GM21576 (cell line): ENCODE data around the gene AAK1.
"Not testable (repeated sequence)": the region's sequence is repeated elsewhere in the genome, so short reads cannot be mapped to it uniquely, and the experiment has no call there.

Source experiments
- ATAC-seq: cut with Tn5 transposase; IDR thresholded peaks from one replicate; pipeline ENCODE4 v1.9.1; 2021; ENCODE audit warnings: mild to moderate bottlenecking, moderate library complexity; ENCODE audit not compliant: unreplicated experiment

Gene AAK1

DNA sequence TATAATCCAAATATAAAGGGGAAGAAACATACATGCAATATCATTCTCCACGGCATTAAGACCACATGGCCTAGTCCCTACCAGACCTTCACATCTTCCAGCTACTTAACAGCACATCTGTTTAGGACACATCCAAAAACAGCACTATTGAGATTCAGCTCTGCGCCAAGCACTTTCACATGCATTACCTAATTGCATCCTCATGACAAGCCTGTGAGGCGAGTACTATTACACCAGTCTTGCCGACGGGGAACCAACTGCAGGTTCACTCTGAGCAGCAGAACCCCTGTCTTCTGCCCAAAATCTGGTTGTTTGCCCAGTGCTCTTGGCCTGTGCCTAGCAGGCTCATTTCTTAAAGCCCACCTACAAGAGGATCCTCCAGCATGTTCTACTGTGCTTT is 66.7 kb downstream of the AAK1 start:
- no peak for ATAC-seq

DNA sequence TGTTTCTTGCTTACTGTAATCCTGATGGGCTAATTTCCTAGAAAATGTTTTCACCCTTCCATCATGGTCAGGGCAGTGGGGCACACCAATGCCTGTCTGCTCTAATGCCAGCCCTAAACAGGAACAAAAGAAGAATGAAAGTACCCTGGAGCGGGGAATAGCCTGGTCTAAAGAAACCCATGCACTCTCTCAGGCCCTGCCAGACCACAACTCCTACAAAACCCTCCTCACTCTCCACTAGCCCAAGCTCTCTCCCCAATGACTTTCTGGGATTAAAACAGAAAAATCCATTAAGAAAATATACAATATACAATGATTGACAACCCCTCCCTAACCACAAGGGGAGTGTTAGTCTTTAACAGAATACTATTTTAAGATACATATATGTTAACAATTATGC is 67.6 kb downstream of the AAK1 start:
- ATAC-seq: no peak

DNA sequence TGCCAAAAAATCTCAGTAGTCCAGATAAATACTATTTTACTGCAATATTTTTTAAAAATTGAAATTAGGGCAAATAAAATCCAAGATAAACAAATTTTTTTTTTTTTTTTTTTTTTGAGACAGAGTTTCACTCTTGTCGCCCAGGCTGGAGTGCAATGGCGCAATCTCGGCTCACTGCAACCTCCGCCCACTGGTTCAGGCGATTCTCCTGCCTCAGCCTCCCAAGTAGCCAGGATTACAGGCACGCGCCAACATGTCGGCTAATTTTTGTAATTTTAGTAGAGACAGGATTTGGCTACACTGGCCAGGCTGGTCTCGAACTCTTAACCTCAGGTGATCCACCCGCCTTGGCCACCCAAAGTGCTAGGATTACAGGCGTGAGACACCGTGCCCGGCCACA is 68.2 kb downstream of the AAK1 start:
- ATAC-seq: not testable (repeated sequence)

DNA sequence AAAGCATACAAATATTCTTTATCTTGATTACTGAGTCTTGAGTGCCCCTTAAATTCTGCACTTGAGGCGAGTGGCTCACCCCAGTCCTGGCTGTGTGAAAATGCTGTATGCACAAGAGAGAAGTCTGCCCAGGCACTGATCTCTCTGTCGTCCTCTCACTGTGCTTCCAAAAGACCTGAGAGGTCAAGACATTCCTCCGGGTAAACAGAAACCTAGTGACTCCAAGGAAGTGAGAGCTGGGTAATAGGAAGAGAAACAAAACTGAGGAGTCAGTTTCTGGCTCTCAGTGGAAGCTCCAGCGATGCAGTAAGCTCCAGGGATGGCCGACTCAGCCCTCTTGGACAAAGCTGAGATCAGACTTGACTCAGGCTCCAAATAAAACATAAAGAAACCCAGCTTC is 70.9 kb downstream of the AAK1 start:
- no peak for ATAC-seq

DNA sequence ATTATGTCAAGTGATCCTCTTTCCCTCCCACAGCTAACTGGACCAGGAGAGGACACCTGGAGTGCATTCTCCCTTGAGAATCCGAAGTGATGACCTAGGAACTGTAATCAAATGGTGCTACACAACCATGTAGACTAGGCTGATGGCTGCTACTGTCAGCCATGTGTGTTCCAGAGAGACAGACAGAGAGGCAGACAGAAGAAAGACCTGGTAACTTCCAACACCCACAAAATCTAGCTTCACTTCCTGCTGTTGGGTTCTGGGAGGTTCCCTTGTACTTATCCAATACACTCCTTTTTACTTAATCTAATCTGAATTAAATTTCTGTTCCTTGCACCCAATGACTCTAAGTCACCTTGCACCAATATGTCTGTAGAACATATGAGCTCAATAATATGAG is 72.3 kb downstream of the AAK1 start:
- ATAC-seq: no peak

DNA sequence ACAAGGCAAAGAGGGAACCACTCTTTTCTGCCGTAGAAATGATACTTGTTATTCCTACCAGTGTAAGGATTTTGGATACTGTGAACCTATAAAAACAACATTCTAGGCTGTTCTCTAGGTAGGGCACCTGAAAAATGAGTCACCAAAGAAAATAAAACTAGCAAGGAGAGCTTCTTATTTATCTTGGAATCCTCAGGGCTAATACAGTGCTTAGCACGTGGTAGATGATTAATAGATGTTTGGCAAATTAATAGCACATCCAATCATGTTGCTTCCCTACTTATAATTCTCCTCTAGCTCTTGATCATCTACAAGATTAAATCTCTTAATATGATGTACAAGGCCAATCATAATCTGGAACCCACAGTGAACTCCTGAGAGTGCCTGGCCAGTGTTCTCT is 73.1 kb downstream of the AAK1 start:
- ATAC-seq: no peak

DNA sequence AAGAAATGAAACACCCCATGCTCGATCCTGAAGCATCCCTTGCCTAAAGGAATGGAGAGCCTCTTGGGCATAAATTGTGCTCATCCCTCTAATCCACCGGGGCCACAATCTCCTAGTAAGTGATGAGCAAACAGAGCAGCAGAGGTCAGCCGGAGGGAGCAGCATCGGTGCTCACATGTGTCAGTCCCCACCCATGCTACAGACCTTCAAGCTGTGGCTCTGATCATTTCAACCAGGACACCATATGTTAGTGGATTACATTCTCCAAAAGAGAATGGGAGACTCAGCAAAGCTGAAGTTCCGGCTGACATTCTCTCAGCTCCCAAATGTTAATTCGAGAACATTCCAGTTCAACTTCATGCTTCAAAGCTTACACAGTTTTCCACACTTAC is 75.6 kb downstream of the AAK1 start:
- no peak for ATAC-seq

DNA sequence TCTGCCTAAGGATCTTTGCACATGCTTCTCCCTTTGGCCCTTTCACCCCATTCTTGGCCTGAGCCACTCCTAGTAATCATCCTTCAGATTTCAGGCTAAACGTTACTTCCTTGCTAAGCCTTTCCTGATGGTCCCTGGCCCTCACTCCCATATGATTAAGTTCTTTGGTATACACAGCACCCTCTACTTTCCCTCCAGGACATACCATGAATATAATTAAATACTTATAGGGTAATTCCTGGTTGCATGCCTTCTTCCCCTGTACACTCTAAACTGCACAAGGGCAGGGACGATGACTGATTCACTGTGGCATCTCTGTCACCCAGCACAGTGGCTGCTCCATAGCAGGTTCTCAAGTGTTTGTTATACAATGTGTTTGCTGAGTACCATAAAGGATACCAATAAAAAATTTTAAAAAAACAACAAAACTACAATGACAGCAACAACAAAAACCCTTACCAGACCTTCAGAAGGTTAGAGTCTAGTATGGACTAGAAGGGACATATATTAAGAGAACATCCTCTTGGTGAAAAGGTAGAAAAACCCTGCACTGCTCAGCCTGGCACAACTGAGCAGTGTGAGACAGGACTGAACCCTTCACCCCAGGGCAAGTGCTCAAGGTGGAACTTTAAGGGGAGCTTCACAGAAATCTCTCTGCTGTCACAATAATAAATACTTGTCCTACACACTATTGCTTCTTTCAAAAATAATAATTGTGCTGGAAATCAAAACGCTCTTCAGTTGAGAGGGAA is 76.2 kb downstream of the AAK1 start:
- no peak for ATAC-seq

DNA sequence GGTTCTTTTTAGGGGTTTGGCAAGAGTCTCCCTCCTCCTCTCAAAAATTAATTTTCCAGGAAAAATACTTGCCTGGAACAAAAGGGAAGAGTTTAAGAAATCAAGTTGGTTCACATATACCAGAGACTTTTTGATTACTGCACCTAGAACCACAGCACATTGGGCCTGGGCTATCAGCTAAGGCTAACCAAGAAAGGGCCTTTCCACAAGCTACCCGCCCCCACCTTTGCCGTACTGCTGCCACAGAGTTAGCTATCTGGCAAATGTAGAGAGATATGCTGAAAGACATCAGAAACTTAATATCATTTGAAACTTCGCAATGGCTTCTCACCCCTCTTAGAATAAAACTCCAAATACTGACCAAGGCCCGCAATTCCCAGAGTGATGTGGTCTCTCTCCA is 76.9 kb downstream of the AAK1 start:
- ATAC-seq: no peak

DNA sequence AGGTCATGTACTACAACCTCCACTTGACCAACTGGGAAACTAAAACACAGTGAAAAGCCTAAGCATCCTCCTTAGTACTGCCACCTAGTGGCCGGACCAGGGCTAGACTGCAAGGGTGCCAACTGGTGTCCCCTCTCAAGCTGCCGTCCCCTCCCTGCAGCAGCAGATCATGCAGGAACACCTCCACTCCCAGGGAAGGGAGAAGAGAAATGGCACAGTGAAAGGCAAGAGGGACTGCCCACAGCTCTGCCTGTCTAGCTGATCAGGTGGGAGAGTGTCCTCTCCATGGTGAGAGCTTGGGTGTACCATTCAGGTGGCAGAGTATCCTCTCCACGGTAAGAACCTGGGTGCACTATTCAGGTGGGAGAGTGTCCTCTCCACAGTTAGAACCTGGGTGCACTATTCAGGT is 78.1 kb downstream of the AAK1 start:
- no peak for ATAC-seq

DNA sequence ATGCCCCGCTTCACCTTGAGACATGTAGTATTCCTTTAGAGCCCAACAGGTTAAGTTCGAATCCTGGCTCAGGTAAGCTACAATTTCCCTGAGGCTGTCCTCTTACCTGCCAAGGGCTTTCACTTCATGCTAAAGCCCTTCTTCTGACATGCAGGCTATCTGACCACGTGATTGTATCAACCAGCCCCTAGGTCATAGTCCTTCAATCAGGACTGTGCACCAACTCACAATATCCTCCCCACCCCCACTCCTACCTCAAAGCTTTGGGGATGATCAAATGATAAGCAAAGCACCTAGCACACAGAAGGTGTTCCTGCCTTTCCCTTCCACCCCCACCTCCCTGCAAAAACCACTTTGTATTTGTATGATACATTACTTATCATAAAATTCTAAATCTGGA is 78.9 kb downstream of the AAK1 start:
- no peak for ATAC-seq

DNA sequence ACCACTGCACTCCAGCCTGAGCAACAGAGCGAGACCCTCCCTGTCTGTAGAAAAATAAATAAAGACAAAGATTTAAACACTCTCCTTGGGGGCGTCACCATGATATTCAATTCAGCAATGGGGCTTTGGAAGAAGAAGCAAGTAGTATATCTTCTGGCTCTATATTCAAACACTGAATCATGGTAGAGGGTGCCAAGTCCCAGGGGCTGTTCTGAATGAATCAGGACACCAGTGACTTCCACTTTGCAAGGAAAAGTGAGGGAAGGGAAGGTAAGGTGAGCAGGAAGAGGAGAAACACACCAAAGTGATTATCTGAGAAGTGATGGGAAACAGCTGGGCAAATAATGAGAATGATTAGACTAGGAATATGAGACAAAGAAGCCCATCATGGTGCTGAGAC is 80.5 kb downstream of the AAK1 start:
- no peak for ATAC-seq

DNA sequence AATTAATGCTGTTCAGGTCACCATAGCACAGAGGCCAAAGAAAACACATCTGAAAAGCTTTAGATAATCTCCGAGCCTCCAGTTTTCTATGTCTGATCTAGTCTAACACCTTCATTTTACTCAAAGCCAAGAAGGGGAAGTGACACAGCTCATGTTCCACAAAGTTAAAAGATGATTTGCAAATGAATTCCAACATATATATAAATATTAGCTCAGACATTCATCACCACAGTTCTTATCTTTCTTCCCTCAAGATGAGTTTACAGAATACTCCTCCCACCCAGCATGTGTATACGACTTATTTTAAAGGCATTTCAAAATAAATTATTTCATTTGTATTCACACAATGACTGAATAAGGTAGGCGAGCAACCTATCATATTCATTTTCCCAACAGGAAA is 82.4 kb downstream of the AAK1 start:
- no peak for ATAC-seq

DNA sequence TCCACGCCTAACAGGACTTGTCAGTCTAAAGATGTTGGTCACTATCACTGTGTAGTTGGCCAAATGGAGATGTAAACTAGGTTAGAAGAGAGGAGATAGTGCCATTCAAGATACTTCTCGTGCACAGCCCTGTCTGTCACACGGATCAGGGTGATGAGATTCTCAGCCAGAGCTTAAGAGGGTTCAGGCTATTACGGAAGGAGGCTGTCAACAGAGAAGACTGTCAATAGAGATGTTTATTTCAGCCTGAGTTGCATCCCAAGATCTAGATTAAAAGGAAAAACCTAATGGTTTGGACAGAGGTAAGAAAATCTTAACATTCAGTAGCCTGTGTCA is 83.4 kb downstream of the AAK1 start:
- ATAC-seq: no peak

DNA sequence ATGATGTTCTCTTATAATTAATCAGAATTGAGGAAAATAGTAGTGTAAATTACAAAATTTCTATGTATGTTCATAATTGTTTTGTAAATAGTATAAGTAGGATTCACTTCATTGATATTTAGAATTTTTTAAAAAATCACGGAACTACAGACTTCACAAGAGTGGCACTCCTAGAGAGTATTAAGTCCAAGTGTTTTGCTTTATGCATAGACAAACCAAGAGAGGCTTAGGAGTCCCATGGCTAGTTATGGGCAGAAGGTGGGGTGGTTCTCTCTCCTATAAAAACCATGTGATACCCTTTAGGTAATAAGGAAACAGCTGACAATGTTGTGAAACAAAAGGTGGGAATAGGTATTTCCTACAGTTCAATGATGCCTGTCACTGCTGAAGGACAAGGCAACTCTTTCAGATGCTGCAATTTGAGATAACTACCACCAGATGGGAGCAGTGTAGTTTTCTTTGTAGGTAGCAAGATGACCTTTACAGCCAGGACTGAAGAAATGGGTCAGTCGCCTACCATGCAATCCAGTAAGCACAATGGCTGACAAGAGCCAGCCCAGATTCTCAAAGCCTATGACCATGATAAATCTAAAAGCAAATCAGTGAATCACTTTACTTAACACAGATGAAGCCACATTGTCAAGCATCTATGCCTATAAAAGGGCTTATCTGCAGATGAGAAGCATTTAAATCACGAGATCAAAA is 83.9 kb downstream of the AAK1 start:
- no peak for ATAC-seq

DNA sequence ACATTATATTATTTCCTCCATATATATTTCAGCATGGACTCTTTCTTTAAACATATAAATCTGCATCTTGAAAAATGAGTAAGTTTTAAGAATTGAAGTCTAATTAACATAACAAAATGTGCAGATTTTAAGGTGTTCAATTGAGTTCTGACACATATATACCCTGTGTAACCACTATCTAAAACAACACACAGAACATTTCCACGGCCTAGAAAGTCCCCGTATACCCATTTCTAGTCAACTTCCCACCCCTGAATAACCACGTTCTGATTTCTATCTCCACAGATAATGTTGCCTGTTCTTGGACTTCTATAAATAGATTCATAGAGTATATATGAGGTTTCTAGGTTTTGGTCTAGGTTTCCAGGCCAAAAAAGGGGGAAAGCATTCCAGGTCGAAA is 87.5 kb downstream of the AAK1 start:
- no peak for ATAC-seq

DNA sequence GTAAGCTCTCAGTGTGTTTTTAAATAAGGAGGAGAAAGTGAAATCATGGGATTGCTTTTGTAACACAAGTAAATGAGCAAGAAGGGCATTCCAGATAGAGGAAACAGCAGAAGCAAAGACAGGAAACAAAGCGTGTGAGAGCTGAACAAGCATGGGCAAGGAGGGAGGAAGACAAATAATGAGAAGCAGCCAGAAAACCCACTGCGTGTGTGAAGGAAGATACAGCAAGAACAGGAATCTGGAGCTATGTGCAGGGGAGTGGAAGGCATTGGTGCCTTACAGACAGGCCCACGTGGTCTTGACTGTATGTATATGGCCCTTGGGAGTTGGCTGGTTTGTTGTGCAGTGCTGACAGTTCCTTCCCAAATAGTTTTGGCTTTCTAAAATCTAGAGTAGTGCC is 88.6 kb downstream of the AAK1 start:
- ATAC-seq: no peak

DNA sequence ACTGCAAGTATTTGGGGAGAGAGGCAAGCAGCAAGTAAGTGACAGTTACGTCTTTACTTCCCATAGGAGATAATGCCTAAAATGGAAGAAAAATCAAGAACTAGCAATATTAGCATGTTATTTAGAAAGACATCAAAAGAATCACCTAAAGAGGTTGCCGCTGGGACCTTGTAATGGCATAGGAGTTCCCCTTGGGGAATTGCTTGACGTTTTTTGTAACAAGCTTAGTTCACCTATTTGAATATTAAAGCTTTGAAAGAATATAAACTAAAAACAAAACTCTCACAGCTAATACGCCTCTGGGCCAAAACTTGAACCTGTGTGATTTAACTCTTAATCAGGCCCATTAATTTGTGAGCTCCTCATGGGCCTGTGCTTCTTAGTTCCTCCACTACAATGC is 89.0 kb downstream of the AAK1 start:
- no peak for ATAC-seq

DNA sequence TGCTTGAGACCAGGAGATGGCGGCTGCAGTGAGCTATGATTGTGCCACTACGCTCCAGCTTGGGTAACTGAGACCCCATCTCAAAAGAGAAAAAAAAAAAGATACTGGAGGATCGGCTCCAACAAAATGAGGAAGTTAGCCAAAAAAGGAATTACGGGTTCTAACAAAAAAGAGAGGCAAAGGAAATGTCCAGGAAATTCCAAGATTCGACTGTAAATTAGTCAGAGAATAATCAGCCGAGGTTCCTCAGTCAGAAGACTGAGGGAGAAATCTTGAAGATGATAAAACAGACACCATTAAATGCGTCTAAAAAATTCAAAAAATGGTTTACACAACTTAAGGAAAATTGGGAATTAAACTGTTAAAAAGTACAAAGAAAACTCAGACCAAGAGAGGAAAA is 89.5 kb downstream of the AAK1 start:
- no peak for ATAC-seq

DNA sequence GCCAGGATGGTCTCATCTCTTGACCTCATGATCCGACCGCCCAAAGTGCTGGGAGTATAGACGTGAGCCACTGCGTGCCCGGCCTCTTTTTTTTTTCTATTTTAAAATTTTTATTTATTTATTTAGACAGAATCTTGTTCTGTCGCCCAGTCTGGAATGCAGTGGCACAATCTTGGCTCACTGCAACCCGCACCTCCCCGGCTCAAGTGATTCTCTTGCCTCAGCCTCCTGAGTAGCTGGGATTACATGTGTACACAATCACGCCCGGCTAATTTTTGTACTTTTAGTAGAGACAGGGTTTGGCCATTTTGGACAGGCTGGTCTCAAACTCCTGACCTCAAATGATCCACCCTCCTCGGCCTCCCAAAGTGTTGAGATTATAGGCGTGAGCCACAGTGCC is 93.0 kb downstream of the AAK1 start:
- ATAC-seq: not testable (repeated sequence)

DNA sequence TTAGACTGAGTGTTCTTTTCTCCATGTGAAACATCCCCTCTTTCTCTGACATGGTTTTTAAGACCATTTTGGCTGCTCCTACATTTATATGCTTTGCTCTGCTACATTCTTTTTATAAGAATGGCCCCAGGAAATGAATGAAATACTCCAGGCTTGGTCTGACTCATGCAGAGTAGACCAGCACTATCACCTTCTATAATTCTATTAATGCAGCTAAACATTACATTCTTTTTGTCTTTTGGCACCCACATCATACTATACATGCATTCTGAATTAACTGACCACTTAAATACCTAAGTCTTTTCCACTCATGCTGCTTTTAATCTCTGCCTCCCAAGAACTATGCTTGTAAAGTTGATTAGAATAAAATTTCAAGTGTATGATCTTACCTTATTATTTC is 94.1 kb downstream of the AAK1 start:
- ATAC-seq: no peak

DNA sequence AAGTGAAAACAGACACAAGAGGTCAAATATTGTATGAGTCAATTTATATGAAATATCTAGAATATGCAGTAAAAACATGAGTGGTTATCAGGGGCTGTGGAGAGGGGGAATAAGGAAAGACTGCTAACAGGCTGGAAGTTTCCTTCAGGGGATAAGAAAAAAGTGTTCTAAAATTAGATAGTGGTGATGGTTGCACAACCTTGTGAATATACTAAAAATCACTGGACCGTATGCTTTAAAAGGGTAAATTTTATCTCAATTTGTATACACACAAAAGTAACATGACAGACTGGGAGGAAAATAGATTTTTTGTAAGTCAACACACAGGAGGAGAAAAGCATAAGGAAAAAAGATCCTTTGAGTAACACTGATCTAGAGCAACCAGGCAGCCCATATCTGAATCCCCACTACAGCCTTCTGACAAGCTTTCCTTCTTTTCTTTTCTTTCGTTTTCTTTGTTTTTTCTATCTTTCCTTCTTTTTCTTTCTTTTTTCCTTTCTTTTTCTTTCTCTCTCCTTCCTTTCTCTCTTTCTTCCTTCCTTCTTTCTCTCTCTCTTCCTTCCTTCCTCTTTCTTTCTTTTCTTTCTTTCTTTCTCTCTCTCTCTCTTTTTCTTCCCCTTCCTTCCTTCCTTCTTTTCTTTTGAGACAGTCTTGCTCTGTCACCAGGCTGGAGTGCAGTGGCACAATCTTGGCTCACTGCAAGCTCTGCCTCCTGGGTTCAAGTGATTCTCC is 95.4 kb downstream of the AAK1 start:
- no peak for ATAC-seq
